GM12878 (cell line): ENCODE measurements around the gene ELP4. TPM values are rescaled to one million over a fixed set of nuclear protein-coding genes. Genes with fewer than 3 reads are reported as not detected.

ENCODE experiments used
- ATAC-seq: fragments of 200-7000 bp; cut with Tn5 transposase; 3 replicates; pipeline ENCODE4 v1.9.1; 2020; ENCODE audit warnings: mild to moderate bottlenecking, moderate library complexity
- BruUV-seq: library from RNA; stranded (reverse); fragments of 400-500 nt; replicated peaks from 2 replicates; lab custom pipeline; 2021; lab: Mats Ljungman, UMichigan
- CTCF ChIA-PET: fragments of 300-600 bp; sonication (Branson Sonifier 250); formaldehyde crosslinking; extraction: SDS; loops from one replicate; lab custom pipeline; 2021; ENCODE audit warnings: inconsistent platforms; lab: Yijun Ruan, JAX
- POLR2A ChIA-PET: fragments of 350-600 bp; formaldehyde crosslinking; extraction: SDS; loops from one replicate; lab custom pipeline; 2021; ENCODE audit warnings: inconsistent platforms; lab: Charles Lee
- RAD21 ChIA-PET: fragments of 300-600 bp; sonication (Branson Sonifier 250); formaldehyde crosslinking; loops from one replicate; lab custom pipeline; 2023; ENCODE audit warnings: antibody characterized with exemption; ENCODE audit not compliant: unreplicated experiment; lab: Charles Lee
- SMC1A ChIA-PET: fragments of 300-600 bp; sonication (Branson Sonifier 250); formaldehyde crosslinking; loops from one replicate; lab custom pipeline; 2023; ENCODE audit not compliant: unreplicated experiment, uncharacterized antibody; lab: Charles Lee
- DNase-seq: peaks from one replicate; pipeline ENCODE4 v3.0.0-alpha.2; 2011; ENCODE audit warnings: low read depth, low spot score
- FAIRE-seq: peaks from 3 replicates; lab custom pipeline; 2011; peaks lifted over from hg19 to GRCh38; lab: Jason Lieb, UNC
- H2AFZ ChIP-seq: 2 replicates; pipeline ENCODE4 v1.6.0; 2011; ENCODE audit warnings: low read depth, low read length, control low read depth; ENCODE audit not compliant: control insufficient read depth
- H3K27ac ChIP-seq: 2 replicates; pipeline ENCODE4 v1.5.1; 2011; ENCODE audit warnings: control low read depth; ENCODE audit not compliant: control insufficient read depth, insufficient read depth
- H3K27me3 ChIP-seq, 2 experiments: replicated peaks in 1 of 2; 2 replicates each; pipeline versions ENCODE4 v1.6.0 to v1.6.1; 2011; ENCODE audit warnings: low read length in 1 of 2; ENCODE audit not compliant: control insufficient read depth in 2 of 2, insufficient read depth in 2 of 2
- H3K36me3 ChIP-seq, 2 experiments: 2 replicates each; pipeline ENCODE4 v1.5.1; 2011; ENCODE audit warnings: low read length in 1 of 2; ENCODE audit not compliant: control insufficient read depth in 2 of 2, insufficient read depth in 2 of 2
- H3K4me1 ChIP-seq: 2 replicates; pipeline ENCODE4 v1.6.1; 2011; ENCODE audit warnings: mild to moderate bottlenecking, low read length, moderate library complexity, mixed read lengths; ENCODE audit not compliant: control insufficient read depth, insufficient read depth
- H3K4me2 ChIP-seq: 2 replicates; pipeline ENCODE4 v1.6.0; 2011; ENCODE audit warnings: control low read depth; ENCODE audit not compliant: control insufficient read depth, insufficient read depth
- H3K4me3 ChIP-seq: fragments of 200-600 bp; sonication (generic); 2 replicates; pipeline ENCODE4 v1.5.1; 2016
- H3K79me2 ChIP-seq: 2 replicates; pipeline ENCODE4 v1.6.0; 2011; ENCODE audit warnings: low read length; ENCODE audit not compliant: control insufficient read depth, insufficient read depth
- H3K9ac ChIP-seq: 2 replicates; pipeline ENCODE4 v1.8.0; 2011; ENCODE audit warnings: low read length, control low read depth, mixed read lengths; ENCODE audit not compliant: control insufficient read depth, insufficient read depth
- H3K9me3 ChIP-seq: replicated peaks from 3 replicates; pipeline ENCODE4 v1.5.1; 2011; ENCODE audit warnings: mild to moderate bottlenecking, low read length; ENCODE audit not compliant: control insufficient read depth, insufficient read depth
- H4K20me1 ChIP-seq: 2 replicates; pipeline ENCODE4 v1.6.0; 2011; ENCODE audit not compliant: control insufficient read depth, insufficient read depth
- MYC ChIP-seq: IDR thresholded peaks from 2 replicates; pipeline ENCODE4 v1.6.1; 2011; ENCODE audit warnings: mild to moderate bottlenecking, low read length, moderate library complexity, inconsistent platforms; ENCODE audit not compliant: insufficient read depth, insufficient replicate concordance, insufficient read length, severe bottlenecking
- RBBP5 ChIP-seq: fragments of 200-600 bp; sonication (generic); conservative IDR thresholded peaks from 2 replicates; pipeline ENCODE4 v1.6.1; 2016
- SP1 ChIP-seq: IDR thresholded peaks from one replicate; pipeline ENCODE4 v1.6.1; 2011; ENCODE audit warnings: low read depth, low read length
- TBL1XR1 ChIP-seq: IDR thresholded peaks from 2 replicates; pipeline ENCODE4 v1.6.1; 2012; ENCODE audit warnings: low read depth, low read length, improper control_type of control experiment
- TCF12 ChIP-seq: IDR thresholded peaks from 2 replicates; pipeline ENCODE4 v1.6.1; 2011; ENCODE audit warnings: low read depth, mild to moderate bottlenecking, low read length
- ZNF24 ChIP-seq: fragments of 450-650 bp; IDR thresholded peaks from 2 replicates; pipeline ENCODE4 v1.6.1; 2017; ENCODE audit warnings: antibody characterized with exemption, mild to moderate bottlenecking
- ZNF384 ChIP-seq: IDR thresholded peaks from 2 replicates; pipeline ENCODE4 v1.6.1; 2012; ENCODE audit warnings: low read depth, mild to moderate bottlenecking, low read length, improper control_type of control experiment, borderline replicate concordance
- WGBS: methylation state at CpG from one replicate; pipeline ENCODE4 v1.1.6; 2016; ENCODE audit warnings: low lambda C conversion rate; ENCODE audit not compliant: insufficient replicate concordance, insufficient coverage; ENCODE audit errors: missing lambda C conversion rate; 5-methylcytosine and 5-hydroxymethylcytosine counted together
- in situ Hi-C: fragments of 300-500 bp; cut with MboI; formaldehyde crosslinking; loops from 9 replicates; pipeline ENCODE4 v1.14.3; 2018; ENCODE audit warnings: mixed read lengths
- intact Hi-C: fragments of 100-400 bp; cut with micrococcal nuclease; formaldehyde crosslinking; loops from one replicate; pipeline ENCODE4 v1.14.2; 2022; ENCODE audit not compliant: unreplicated experiment
- polyA plus RNA-seq, 11 experiments: library from polyadenylated mRNA; depleted of rRNA in 4 of 11; unstranded in 6 of 11; stranded (reverse) in 5 of 11; fragments of >200 nt; fragmentation: Nextera tagmentation in 4 of 11; fragmentation: Illumina TruSeq in 1 of 11; extraction: Ambion mirVana in 4 of 11; extraction: Trizol in 1 of 11; gene quantifications; 1 replicate in 1 of 11; 2 replicates in 10 of 11; pipeline versions ENCODE4 v1.2.1 to v1.2.3, GENCODE V29; 2011 to 2016; ENCODE audit warnings: inconsistent platforms in 2 of 11, missing spikeins in 2 of 11, low read depth in 1 of 11
- total RNA-seq, 4 experiments: library from RNA; depleted of rRNA in 3 of 4; stranded (reverse); fragments of >200 nt in 3 of 4; fragmentation: Illumina TruSeq in 1 of 4; extraction: Trizol in 1 of 4; gene quantifications; 2 replicates each; pipeline versions ENCODE4 v1.2.1 to v1.2.3, GENCODE V29; 2013 to 2021
- TF ChIP-seq, protein P1 (sequence below): IDR thresholded peaks from 2 replicates; pipeline ENCODE4 v1.6.1; 2011; ENCODE audit warnings: borderline replicate concordance, low read depth, mild to moderate bottlenecking, moderate library complexity, low read length; ENCODE audit not compliant: insufficient read depth, poor library complexity, severe bottlenecking
- TF ChIP-seq, protein P2 (sequence below): IDR thresholded peaks from 2 replicates; pipeline ENCODE4 v1.6.1; 2011; ENCODE audit warnings: low read depth, mild to moderate bottlenecking, low read length, moderate library complexity, borderline replicate concordance; ENCODE audit errors: extremely low read depth
- TF ChIP-seq, protein P3 (sequence below): IDR thresholded peaks from 2 replicates; pipeline ENCODE4 v1.6.1; 2011; ENCODE audit warnings: borderline replicate concordance, low read depth, mild to moderate bottlenecking, moderate library complexity, mixed read lengths, low read length; ENCODE audit not compliant: insufficient read depth; ENCODE audit errors: extremely low read length

ELP4 gene
- total and polyA plus RNA-seq, 10 of the 15 experiments (the other 5 are each of a cell fraction or from before 2014, with no cell fraction given) = 17.7 to 36.1 (median 27.0) TPM

DNA sequence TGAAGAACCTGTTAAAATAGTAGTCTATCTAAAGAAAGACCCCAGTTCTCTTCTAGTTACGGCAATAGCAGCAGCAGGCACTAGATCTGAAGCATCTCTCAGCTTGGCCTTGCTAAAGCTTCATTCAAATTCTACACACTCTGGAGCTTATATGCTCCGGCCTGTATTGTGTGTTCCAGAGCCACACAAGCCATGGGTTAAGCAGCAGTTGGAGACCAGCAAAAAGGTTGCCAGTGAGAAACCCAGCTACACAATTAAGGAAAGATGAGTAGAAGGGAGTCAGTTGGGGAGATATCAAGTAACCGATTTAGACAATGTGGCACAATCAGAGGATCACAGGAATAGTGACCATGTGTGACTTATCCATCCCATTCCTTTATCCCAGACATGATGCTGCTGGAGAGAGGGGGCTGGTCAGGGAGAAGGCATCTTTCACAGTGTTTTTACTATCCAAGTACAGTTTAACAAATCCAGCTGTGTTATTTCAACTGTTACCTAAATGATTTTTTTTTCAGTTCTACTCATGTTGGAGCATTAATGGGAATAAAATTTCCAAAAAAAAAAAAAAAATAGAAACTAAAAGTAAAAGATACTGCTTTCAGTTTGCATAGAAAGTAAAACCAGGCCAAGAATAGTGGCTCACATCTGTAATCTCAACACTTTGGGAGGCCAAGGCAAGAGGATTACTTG is 260.6 kb downstream of the ELP4 start:
- Histone ChIP-seq H3K27ac (no peak overlapping the region), H3K36me3 (no peaks in the 10 kb centered on the region), H3K27me3 (no peaks in the 10 kb centered on the region), H3K4me3 (no peak overlapping the region), H3K4me1 (no peaks in the 10 kb centered on the region), H2AFZ (no peak overlapping the region), H3K79me2 (no peaks in the 10 kb centered on the region), H4K20me1 (no peaks in the 10 kb centered on the region), H3K9ac (no peak overlapping the region), H3K9me3 (no peaks in the 10 kb centered on the region), H3K4me2 (no peak overlapping the region)
- TF ChIP-seq SP1 (no peak), TBL1XR1 (no peak), MYC (no peak), RBBP5 (no peak), ZNF384 (no peak), ZNF24 (no peak), TCF12 (no peak)
- TF ChIP-seq, protein P1, sequence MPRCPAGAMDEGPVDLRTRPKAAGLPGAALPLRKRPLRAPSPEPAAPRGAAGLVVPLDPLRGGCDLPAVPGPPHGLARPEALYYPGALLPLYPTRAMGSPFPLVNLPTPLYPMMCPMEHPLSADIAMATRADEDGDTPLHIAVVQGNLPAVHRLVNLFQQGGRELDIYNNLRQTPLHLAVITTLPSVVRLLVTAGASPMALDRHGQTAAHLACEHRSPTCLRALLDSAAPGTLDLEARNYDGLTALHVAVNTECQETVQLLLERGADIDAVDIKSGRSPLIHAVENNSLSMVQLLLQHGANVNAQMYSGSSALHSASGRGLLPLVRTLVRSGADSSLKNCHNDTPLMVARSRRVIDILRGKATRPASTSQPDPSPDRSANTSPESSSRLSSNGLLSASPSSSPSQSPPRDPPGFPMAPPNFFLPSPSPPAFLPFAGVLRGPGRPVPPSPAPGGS = no peak
- TF ChIP-seq, protein P2, sequence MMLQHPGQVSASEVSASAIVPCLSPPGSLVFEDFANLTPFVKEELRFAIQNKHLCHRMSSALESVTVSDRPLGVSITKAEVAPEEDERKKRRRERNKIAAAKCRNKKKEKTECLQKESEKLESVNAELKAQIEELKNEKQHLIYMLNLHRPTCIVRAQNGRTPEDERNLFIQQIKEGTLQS = no peak
- TF ChIP-seq, protein P3, sequence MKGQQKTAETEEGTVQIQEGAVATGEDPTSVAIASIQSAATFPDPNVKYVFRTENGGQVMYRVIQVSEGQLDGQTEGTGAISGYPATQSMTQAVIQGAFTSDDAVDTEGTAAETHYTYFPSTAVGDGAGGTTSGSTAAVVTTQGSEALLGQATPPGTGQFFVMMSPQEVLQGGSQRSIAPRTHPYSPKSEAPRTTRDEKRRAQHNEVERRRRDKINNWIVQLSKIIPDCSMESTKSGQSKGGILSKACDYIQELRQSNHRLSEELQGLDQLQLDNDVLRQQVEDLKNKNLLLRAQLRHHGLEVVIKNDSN = no peak
- no TSS peak for BruUV-seq
- ChIA-PET SMC1A (interaction anchor here (0.8 to 0.9 kb wide), 3 partner anchors 18 to 67 kb away, joined by 3 read pairs; no protein-coding TSS in a partner anchor), RAD21 (interaction anchor here (0.5 kb wide), 1 partner anchor 661 kb away, joined by 3 read pairs; no protein-coding TSS in a partner anchor), CTCF (interaction anchor here (1.5 kb wide), 1 partner anchor 189 kb away, joined by 3 read pairs; no protein-coding TSS in a partner anchor), POLR2A (interaction anchor here (0.7 kb wide), 2 partner anchors 66 to 83 kb away, joined by 3 read pairs; no protein-coding TSS in a partner anchor)
- WGBS = 100% methylated on average over 3 of the region's 3 CpGs
- in situ Hi-C loops = no loop called here
- FAIRE-seq (no peak), ATAC-seq (no peak), DNase-seq (no peak)
- intact Hi-C loops = no loop called here
